Urothelium cell line (cell line): ENCODE data around the gene HS6ST3.
"Not testable (repeated sequence)": the region's sequence is repeated elsewhere in the genome, so short reads cannot be mapped to it uniquely, and the experiment has no call there.

Source experiments
- DNase-seq: peaks from one replicate; pipeline ENCODE4 v3.0.0; 2011; ENCODE audit warnings: low spot score, mixed read lengths
- FAIRE-seq: peaks from 2 replicates; lab custom pipeline; 2011; peaks lifted over from hg19 to GRCh38; lab: Jason Lieb, UNC

HS6ST3 gene

DNA sequence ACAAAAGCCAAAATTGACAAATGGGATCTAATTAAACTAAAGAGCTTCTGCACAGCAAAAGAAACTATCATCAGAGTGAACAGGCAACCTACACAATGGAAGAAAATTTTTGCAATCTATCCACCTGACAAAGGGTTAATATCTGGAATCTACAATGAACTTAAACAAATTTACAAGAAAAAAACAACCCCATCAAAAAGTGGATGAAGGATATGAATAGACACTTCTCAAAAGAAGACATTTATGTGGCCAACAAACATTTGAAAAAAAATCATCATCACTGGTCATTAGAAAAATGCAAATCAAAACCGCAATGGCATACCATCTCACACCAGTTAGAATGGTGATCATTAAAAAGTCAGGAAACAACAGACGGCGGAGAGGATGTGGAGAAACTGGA lies 688.4 kb downstream of the HS6ST3 start:
- FAIRE-seq, DNase-seq: not testable (repeated sequence)

GRCh38 chr13:96779691-96780090 lies 689.8 kb downstream of the HS6ST3 start:
- no peak for FAIRE-seq
- DNase-seq: no peak

GRCh38 chr13:96780105-96780504 lies 690.2 kb downstream of the HS6ST3 start:
- FAIRE-seq (no peak), DNase-seq (no peak)

DNA sequence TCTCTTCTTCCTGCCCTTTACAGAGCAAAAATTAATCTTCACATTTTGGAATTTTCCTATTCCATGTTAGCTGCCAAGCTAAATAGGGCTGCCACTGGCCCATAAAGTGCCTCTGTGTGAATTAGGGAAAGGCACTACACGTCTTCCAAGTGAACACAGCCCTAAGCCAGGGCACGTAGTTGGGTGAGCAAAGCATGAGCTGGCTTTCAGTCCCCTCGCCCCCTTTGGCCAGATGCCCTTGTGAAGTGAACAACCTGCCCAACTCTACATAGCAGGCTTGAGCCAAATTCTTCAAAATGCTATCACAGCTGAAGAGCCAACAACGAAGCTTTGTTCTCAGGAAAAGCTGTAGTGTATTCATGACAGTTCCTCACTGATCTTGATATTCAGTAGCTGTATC lies 691.2 kb downstream of the HS6ST3 start:
- DNase-seq: no peak
- FAIRE-seq: no peak

GRCh38 chr13:96782186-96782585 lies 692.3 kb downstream of the HS6ST3 start:
- FAIRE-seq (no peak), DNase-seq (no peak)

DNA sequence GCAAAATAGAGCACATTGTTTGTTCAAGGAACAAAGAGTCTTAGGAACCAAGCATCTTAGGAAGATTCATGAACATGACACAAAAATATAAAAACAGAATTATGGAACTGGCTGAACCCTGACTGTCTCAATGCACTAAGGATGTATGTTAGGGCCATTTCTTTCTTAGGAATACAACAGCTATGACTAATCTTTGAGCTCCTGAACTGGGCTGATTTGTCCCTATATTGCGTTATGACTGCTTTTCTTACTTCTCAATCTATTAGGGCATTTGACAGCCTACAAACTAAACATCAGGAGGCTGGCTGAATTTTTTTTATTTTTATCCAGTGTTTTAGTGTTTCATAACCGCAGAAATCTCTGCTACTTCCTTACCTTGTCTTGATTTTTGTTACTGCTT lies 693.1 kb downstream of the HS6ST3 start:
- no peak for FAIRE-seq

DNA sequence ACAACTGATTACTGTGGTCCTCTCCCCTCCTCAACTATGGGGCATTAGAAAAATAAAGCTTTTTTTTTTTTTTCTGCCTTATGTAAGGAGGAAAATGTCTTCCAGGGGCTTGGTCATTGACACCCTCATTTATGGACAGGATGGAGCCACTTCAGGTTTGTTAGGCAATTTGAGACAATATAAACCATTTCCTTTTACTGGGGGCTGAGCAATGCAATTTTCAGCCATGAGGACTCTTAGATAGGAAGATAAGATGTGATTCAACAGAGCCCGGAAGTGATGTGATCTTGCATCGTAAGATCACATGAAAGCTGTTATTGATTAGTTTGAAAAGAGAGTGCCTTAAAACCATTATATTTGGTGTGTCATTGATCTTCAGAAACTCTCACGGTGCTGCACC lies 693.6 kb downstream of the HS6ST3 start:
- no peak for DNase-seq
- FAIRE-seq: no peak

More for the DNA sequence above, 693.1 kb downstream of the HS6ST3 start:
- DNase-seq: no peak

DNA sequence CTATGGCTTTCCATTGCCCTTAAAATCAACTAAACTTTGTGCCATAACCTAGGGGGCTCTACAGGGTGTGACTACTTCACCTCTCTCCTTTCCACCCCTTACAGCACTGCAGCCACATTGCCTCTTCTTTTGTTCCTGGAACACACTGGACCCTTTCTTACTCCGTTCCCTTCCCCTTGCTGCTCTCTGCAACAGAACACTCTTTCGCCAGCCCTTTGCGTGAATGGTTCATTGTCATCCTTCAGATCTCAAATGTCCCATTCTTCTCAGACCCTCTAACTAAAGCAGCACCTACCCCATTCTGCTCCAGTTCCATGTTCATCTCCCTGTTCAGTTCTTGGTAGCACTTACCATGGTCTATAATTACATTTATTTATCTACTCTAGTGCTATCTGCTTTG lies 696.1 kb downstream of the HS6ST3 start:
- no peak for FAIRE-seq

GRCh38 chr13:96792188-96792587 lies 702.3 kb downstream of the HS6ST3 start:
- DNase-seq: no peak

More for the DNA sequence above, 696.1 kb downstream of the HS6ST3 start:
- no peak for DNase-seq

DNA sequence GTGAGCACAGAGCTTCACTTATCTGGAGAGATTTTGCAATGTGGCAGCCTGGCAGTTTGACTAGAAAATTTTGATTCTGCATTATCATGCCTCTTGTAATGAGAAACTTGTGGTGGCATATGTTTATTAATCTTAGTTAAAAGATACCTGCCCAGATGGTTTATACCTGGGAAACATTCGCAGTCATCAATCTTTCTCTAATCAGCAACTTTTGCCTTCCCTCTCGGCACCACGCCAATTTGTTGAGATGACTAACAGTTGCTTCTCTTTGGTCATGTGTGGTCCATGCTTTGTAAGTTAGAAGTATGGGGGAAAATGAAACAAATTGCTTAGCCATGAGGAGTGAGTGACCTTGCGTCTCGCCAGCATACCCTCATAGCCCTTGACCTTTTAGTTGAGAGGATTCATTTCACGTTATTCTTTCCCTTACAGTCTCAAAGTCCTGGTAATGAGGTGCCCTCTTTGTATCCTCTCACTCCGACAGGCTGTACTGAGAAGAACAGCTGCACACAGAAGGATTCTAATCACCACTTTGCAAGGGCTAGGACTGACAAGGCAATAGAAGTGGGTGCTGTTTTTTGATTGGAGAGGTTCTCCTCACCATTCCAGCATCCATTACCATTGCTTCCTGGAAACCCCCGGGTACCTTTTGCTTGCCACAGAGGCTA lies 703.0 kb downstream of the HS6ST3 start:
- DNase-seq (no peak), FAIRE-seq (no peak)

More at GRCh38 chr13:96792188-96792587, 702.3 kb downstream of the HS6ST3 start:
- no peak for FAIRE-seq

DNA sequence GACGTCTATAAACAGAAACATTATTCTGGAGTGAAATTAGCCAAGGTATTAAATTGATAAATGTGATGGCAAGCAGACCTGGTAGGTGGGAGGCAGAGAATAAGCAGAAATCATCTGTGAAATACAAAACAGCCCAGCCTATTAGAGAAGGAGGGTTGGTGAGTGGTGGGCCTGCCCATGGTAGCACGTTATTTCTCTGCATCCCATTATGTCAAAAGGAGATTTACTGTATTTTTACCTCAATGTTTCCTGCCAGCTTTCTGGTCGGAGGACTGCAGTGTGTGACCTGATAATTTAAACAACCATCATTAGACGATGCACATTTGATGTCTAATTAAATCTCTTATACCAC lies 703.5 kb downstream of the HS6ST3 start:
- no peak for FAIRE-seq

DNA sequence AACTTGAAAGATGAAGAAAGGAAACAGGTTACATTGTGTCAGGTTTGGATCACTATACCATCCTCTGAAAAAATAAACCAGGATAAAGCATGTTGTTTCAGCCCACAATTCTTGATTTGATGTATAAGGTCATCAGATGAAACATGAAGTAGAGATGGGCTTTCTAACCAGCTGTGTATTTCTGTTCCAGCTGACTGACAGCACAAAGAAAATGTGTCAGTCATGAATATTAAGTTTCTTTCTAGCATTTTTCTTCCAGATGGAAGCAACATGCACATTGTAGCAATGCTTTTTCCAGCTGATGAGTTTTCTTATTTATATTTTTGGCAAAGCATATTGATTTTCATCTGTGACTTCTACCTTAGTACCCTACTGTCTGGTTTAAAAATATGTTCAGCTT lies 704.8 kb downstream of the HS6ST3 start:
- no peak for DNase-seq
- no peak for FAIRE-seq

More for the DNA sequence above, 703.5 kb downstream of the HS6ST3 start:
- no peak for DNase-seq

DNA sequence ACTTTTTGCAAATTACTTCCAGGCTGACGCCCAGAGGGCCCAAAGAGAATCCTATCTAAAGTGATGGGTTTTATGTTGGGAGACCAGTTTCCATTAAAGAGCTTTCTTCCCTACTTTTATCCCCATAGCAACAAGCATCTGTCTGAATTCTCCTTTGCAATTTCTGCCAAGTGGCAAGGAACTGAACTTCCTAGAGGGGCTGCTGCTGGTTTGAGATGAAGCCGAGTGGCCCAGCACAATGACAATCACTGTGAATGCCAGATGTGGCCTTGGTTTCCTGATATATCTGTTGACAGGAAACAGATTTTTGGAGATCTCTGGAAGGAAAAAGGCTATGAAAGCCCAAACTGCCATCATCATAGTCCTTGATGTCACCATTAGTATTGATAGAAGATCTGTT lies 705.8 kb downstream of the HS6ST3 start:
- no peak for DNase-seq
- FAIRE-seq: no peak

- FAIRE-seq (no peak), DNase-seq (no peak)
Observed at GRCh38 chr13:96796091-96796633, 706.3 kb downstream of the HS6ST3 start.

- DNase-seq (no peak), FAIRE-seq (no peak)
Observed at GRCh38 chr13:96797136-96797535, 707.2 kb downstream of the HS6ST3 start.

GRCh38 chr13:96803456-96804100 lies 713.7 kb downstream of the HS6ST3 start:
- no peak for DNase-seq
- no peak for FAIRE-seq

DNA sequence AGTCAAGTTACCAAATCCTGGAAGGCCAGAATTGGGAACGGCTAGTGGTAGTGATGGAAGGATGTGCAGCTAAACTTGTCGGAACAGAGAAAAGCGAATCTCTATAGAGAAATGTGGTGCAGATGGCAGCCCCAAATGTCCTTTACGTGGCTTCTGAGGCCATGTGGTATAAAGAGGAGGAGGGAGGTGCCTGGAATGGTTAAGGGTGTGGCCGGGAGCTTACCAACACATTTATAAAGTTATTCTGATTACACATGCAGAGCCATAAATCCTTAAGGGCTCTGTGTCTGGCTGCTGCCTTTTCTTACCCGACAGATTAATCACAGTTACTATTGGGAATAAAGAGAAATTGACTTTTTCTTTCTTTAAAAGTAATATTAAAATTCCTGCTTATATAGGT lies 714.3 kb downstream of the HS6ST3 start:
- FAIRE-seq: no peak
- no peak for DNase-seq

DNA sequence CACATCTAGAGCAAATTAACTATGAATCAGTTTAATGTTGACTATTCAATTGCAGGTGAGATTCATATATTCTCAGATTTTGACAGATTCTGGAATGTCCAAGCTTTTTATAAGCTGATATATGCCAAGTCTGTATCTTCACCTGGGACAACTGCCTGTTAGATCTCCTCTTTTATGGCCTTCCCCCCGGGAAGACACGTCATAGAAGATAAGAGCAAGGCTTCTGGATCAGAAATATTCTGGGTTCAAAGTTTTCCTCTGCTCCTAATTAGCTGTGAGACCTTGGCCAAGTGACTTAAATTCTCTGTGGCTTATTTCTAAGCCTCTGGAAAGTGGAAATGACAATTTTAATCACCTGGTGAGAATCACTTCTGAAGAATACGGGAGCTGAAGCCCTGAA lies 716.8 kb downstream of the HS6ST3 start:
- no peak for DNase-seq
- no peak for FAIRE-seq

GRCh38 chr13:96809366-96810096 lies 719.6 kb downstream of the HS6ST3 start:
- FAIRE-seq (no peak), DNase-seq (no peak)

DNA sequence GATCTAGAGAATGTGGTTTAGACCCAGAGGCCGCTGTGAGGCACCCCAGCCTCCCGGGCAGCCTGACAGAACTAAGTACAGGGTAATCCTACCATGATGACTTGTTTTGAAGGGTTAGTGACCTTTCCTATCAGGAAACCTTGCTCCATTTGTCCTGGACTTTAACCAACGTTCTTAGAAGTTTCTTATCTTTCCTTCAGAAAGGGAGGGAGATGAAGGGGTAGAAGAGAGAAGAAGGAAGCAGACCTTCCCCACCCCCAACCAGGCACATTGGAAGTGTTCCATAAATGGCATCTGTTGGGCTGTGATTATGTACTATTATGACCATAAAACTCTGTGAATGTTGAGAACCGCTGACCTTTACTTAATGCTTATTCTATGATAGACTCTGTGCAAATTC lies 720.2 kb downstream of the HS6ST3 start:
- FAIRE-seq (no peak), DNase-seq (no peak)

GRCh38 chr13:96811049-96811448 lies 721.1 kb downstream of the HS6ST3 start:
- no peak for FAIRE-seq

DNA sequence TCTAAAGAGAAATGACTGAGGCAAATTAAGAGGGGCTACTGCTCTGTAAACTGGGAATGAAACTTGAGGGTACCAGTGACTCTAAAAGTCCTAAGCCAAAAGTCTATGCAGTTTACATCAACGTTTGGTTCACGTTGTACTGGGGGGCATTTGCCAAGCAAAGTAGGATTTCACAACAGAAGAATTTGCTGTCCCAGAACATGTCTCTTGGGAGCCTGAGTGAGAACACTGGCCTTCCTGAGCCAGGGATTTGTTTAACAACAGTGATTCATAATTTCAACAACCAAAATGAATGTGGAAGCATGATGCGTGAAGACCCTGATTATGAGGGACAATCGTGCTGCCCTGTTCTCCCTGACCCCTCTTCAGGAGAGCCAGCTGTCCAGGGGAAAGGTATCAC lies 726.4 kb downstream of the HS6ST3 start:
- no peak for DNase-seq
- FAIRE-seq: no peak

More at GRCh38 chr13:96811049-96811448, 721.1 kb downstream of the HS6ST3 start:
- DNase-seq: no peak
